HepG2 (cell line): ENCODE measurements around the gene C22orf39. TPM values are rescaled to one million over a fixed set of nuclear protein-coding genes. Genes with fewer than 3 reads are reported as not detected.

Experiments
- E2F5 ChIP-seq: sonication (generic); formaldehyde crosslinking; conservative IDR thresholded peaks from 2 replicates; pipeline ENCODE4 v1.4.0; 2020; ENCODE audit warnings: missing genetic modification reagents
- HMGXB3 ChIP-seq: sonication (generic); formaldehyde crosslinking; IDR thresholded peaks from 2 replicates; pipeline ENCODE4 v1.4.0; 2020; ENCODE audit warnings: missing genetic modification reagents, borderline replicate concordance
- NAIF1 ChIP-seq: sonication (generic); formaldehyde crosslinking; IDR thresholded peaks from 2 replicates; pipeline ENCODE4 v1.5.0; 2020; ENCODE audit warnings: mild to moderate bottlenecking, missing genetic modification reagents, borderline replicate concordance
- NR2F1 ChIP-seq, 2 experiments: fragments of 450-650 bp in 1 of 2; formaldehyde crosslinking in 1 of 2; IDR thresholded peaks; 2 replicates each; pipeline versions ENCODE4 v1.5.0 to v1.6.1; 2016 to 2020; ENCODE audit warnings: mild to moderate bottlenecking in 1 of 2, missing compliant biosample characterization in 1 of 2, missing genetic modification reagents in 1 of 2, moderate library complexity in 1 of 2
- REST ChIP-seq, 2 experiments: IDR thresholded peaks; 2 replicates each; pipeline ENCODE4 v1.6.1; 2011 to 2012; ENCODE audit warnings: low read length in 2 of 2, borderline replicate concordance in 1 of 2, low read depth in 1 of 2, mild to moderate bottlenecking in 1 of 2, moderate library complexity in 1 of 2
- SMC3 ChIP-seq: IDR thresholded peaks from 2 replicates; pipeline ENCODE4 v1.6.1; 2011; ENCODE audit warnings: low read length, improper control_type of control experiment
- SNRNP70 ChIP-seq: fragments of 200-400 bp; formaldehyde crosslinking; IDR thresholded peaks from 2 replicates; pipeline ENCODE4 v1.6.1; 2017; ENCODE audit warnings: mild to moderate bottlenecking, low read depth, low read length, moderate library complexity
- ZNF124 ChIP-seq: sonication (generic); formaldehyde crosslinking; IDR thresholded peaks from 2 replicates; pipeline ENCODE4 v1.4.0; 2020; ENCODE audit warnings: missing genetic modification reagents
- ZNF432 ChIP-seq: sonication (generic); formaldehyde crosslinking; IDR thresholded peaks from 2 replicates; pipeline ENCODE4 v1.5.0; 2020; ENCODE audit warnings: missing genetic modification reagents, mild to moderate bottlenecking, borderline replicate concordance
- ZNF501 ChIP-seq: sonication (generic); formaldehyde crosslinking; IDR thresholded peaks from 2 replicates; pipeline ENCODE4 v1.5.1; 2020; ENCODE audit warnings: mild to moderate bottlenecking, moderate library complexity, missing genetic modification reagents
- polyA plus RNA-seq, 8 experiments: library from polyadenylated mRNA; depleted of rRNA in 3 of 8; stranded (reverse) in 7 of 8; unstranded in 1 of 8; fragments of >200 nt; fragmentation: Illumina TruSeq in 4 of 8; extraction: Trizol in 4 of 8; gene quantifications; 2 replicates each; pipeline versions ENCODE4 v1.2.1 to v1.2.3, GENCODE V29; 2011 to 2016; ENCODE audit warnings: low read depth in 4 of 8, missing spikeins in 1 of 8, mixed read lengths in 1 of 8; ENCODE audit not compliant: insufficient read depth in 1 of 8
- total RNA-seq, 5 experiments: library from RNA; depleted of rRNA; stranded (reverse); fragments of >200 nt; fragmentation: Illumina TruSeq; extraction: Trizol; gene quantifications; 2 replicates each; pipeline ENCODE4 v1.2.3, GENCODE V29; 2016; ENCODE audit warnings: low read depth in 1 of 5
- TF ChIP-seq, protein P1 (sequence below): sonication (generic); formaldehyde crosslinking; IDR thresholded peaks from 2 replicates; pipeline ENCODE4 v1.5.0; 2020; ENCODE audit warnings: mild to moderate bottlenecking, missing genetic modification reagents
- TF ChIP-seq, protein P2 (sequence below): sonication (generic); formaldehyde crosslinking; IDR thresholded peaks from 2 replicates; pipeline ENCODE4 v1.9.0; 2021; ENCODE audit warnings: missing genetic modification reagents, mild to moderate bottlenecking, borderline replicate concordance
- TF ChIP-seq, protein P3 (sequence below): sonication (generic); formaldehyde crosslinking; IDR thresholded peaks from 2 replicates; pipeline ENCODE4 v1.5.0; 2020; ENCODE audit warnings: missing genetic modification reagents

Gene C22orf39
- total and polyA plus RNA-seq, 2 of the 13 experiments (the other 11 are each of a cell fraction or from before 2014, with no cell fraction given): 23.4 to 26.4 TPM

DNA sequence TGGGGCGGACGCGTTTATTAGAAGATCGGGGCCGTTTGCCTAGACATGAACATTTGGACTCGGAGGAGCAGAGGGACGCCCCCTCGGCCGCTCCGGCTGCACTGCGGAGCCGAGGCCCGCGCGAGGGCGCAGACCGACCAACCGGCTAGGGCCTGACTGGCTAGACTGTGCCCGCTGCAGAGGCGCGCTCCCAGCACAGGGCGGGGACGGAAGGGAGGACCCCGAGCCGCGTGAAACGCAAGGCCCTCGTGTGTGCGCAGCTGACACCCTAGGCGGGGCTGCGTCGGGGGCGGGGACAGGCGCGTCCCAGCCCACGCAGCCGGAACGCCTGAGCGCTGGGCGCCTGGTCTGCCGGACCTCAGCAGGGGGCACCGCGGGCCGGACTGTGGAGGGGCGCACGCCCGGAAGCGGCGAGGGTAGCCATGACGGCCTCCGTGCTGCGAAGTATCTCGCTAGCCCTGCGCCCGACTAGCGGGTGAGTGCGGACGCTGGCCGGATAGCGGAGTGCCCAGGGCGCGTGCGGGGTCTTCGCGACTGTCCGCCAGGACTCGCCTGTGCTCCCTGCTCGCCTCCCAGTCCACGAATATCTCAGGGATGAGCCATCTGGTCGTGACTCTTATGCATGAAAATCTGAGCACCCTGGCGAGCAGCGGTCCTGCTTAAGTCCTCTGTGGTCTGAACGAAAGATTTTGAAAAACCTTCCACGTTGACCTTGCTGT lies 15.2 kb downstream of the C22orf39 start, which contains the start of gene MRPL40 (continued):
- TF ChIP-seq, protein P1, sequence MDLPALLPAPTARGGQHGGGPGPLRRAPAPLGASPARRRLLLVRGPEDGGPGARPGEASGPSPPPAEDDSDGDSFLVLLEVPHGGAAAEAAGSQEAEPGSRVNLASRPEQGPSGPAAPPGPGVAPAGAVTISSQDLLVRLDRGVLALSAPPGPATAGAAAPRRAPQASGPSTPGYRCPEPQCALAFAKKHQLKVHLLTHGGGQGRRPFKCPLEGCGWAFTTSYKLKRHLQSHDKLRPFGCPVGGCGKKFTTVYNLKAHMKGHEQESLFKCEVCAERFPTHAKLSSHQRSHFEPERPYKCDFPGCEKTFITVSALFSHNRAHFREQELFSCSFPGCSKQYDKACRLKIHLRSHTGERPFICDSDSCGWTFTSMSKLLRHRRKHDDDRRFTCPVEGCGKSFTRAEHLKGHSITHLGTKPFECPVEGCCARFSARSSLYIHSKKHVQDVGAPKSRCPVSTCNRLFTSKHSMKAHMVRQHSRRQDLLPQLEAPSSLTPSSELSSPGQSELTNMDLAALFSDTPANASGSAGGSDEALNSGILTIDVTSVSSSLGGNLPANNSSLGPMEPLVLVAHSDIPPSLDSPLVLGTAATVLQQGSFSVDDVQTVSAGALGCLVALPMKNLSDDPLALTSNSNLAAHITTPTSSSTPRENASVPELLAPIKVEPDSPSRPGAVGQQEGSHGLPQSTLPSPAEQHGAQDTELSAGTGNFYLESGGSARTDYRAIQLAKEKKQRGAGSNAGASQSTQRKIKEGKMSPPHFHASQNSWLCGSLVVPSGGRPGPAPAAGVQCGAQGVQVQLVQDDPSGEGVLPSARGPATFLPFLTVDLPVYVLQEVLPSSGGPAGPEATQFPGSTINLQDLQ (CRISPR knock-in tag): peak; percentile 79
- TF ChIP-seq SNRNP70: no peak
- no peak for TF ChIP-seq SMC3
- no peak for TF ChIP-seq ZNF432 (CRISPR knock-in tag)
- TF ChIP-seq E2F5 (CRISPR knock-in tag): peak; percentile 62; the same call in 1 of the 2 replicates
- TF ChIP-seq, protein P2, sequence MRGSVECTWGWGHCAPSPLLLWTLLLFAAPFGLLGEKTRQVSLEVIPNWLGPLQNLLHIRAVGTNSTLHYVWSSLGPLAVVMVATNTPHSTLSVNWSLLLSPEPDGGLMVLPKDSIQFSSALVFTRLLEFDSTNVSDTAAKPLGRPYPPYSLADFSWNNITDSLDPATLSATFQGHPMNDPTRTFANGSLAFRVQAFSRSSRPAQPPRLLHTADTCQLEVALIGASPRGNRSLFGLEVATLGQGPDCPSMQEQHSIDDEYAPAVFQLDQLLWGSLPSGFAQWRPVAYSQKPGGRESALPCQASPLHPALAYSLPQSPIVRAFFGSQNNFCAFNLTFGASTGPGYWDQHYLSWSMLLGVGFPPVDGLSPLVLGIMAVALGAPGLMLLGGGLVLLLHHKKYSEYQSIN (CRISPR knock-in tag): no peak
- TF ChIP-seq, protein P3, sequence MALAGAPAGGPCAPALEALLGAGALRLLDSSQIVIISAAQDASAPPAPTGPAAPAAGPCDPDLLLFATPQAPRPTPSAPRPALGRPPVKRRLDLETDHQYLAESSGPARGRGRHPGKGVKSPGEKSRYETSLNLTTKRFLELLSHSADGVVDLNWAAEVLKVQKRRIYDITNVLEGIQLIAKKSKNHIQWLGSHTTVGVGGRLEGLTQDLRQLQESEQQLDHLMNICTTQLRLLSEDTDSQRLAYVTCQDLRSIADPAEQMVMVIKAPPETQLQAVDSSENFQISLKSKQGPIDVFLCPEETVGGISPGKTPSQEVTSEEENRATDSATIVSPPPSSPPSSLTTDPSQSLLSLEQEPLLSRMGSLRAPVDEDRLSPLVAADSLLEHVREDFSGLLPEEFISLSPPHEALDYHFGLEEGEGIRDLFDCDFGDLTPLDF: no peak
- TF ChIP-seq REST (IDR thresholded peaks at IDR 0.05; ENCODE audit: borderline replicate concordance in 1 of 2, low read depth in 1 of 2, low read length in 2 of 2): peak in 1 of 2 experiments; percentile 38; a peak in 1 of 4 replicates
- TF ChIP-seq ZNF501: peak; percentile 97
- TF ChIP-seq HMGXB3 (CRISPR knock-in tag): peak; percentile 84; the same call in 1 of the 2 replicates
- peak; percentile 91; the same call in 1 of the 2 replicates for TF ChIP-seq NAIF1 (CRISPR knock-in tag)
- TF ChIP-seq NR2F1 (CRISPR knock-in tag; IDR thresholded peaks at IDR 0.05): no peak
- peak; percentile 87; the same call in 1 of the 2 replicates for TF ChIP-seq ZNF124
